Sigmoid colon (tissue), 4 donors: ENCODE measurements around the gene OR8D4.

ENCODE experiments used
- CTCF ChIP-seq, 4 experiments: fragments of 450-650 bp in 3 of 4; fragments of 200-600 bp in 1 of 4; IDR thresholded peaks; one replicate each; pipeline ENCODE4 v1.5.1; 2016 to 2019; ENCODE audit warnings: antibody characterized with exemption in 4 of 4, mild to moderate bottlenecking in 3 of 4, moderate library complexity in 2 of 4
- POLR2A ChIP-seq, 2 donors: fragments of 450-650 bp; IDR thresholded peaks; one replicate each; pipeline ENCODE4 v1.6.1; 2016; ENCODE audit warnings: antibody characterized with exemption in 2 of 2, mild to moderate bottlenecking in 2 of 2, moderate library complexity in 2 of 2
- POLR2AphosphoS5 ChIP-seq, 4 donors: sonication (generic); formaldehyde crosslinking; IDR thresholded peaks; one replicate each; pipeline ENCODE4 v1.6.1; 2017; ENCODE audit warnings: antibody characterized with exemption in 4 of 4

GRCh38 chr11:123943738-123944137 is 41.8 kb downstream of the OR8D4 start, which contains the start of gene OR6T1:
- no peak for TF ChIP-seq CTCF (IDR thresholded peaks at IDR 0.05)
- TF ChIP-seq POLR2AphosphoS5 (IDR thresholded peaks at IDR 0.05): no peak
- TF ChIP-seq POLR2A (IDR thresholded peaks at IDR 0.05): no peak
